Pons (tissue), 1 donor: ENCODE results near the gene PTK6.

Experiments used
- DNase-seq: peaks from one replicate; pipeline ENCODE4 v3.0.0-alpha.2; 2016; ENCODE audit warnings: low spot score

The PTK6 gene

GRCh38 chr20:63543131-63543530, 6.0 kb upstream of the PTK6 start:
- no peak for DNase-seq

- no peak for DNase-seq
These were observed 5.5 kb upstream of the PTK6 start for GRCh38 chr20:63542696-63543095.

- DNase-seq: no peak
These were observed 4.9 kb upstream of the PTK6 start for GRCh38 chr20:63542031-63542559.

- no peak for DNase-seq
These were observed 4.2 kb upstream of the PTK6 start for GRCh38 chr20:63541371-63541770.

GRCh38 chr20:63540417-63541186, 3.4 kb upstream of the PTK6 start:
- DNase-seq: no peak

GRCh38 chr20:63539441-63540370, 2.5 kb upstream of the PTK6 start:
- DNase-seq: no peak

GRCh38 chr20:63539092-63539430, 1.9 kb upstream of the PTK6 start:
- DNase-seq: no peak

GRCh38 chr20:63538204-63539091, 1.3 kb upstream of the PTK6 start:
- DNase-seq: no peak

GRCh38 chr20:63537525-63538203, 488 bp upstream of the PTK6 start:
- peak; percentile 65 for DNase-seq

- DNase-seq: no peak
These were observed 767 bp downstream of the PTK6 start for GRCh38 chr20:63536241-63536977.

GRCh38 chr20:63534831-63535651, 2.1 kb downstream of the PTK6 start:
- DNase-seq: no peak

- DNase-seq: no peak
These were observed 2.7 kb downstream of the PTK6 start for GRCh38 chr20:63534427-63534830.

- no peak for DNase-seq
These were observed 3.2 kb downstream of the PTK6 start for GRCh38 chr20:63533871-63534393.

- DNase-seq: no peak
These were observed 3.8 kb downstream of the PTK6 start for GRCh38 chr20:63533388-63533787.

- DNase-seq: no peak
These were observed 4.7 kb downstream of the PTK6 start for GRCh38 chr20:63532449-63532971.

GRCh38 chr20:63531686-63532448, 5.3 kb downstream of the PTK6 start:
- no peak for DNase-seq

GRCh38 chr20:63530788-63531160, 6.4 kb downstream of the PTK6 start:
- DNase-seq: no peak
